Stimulated activated naive CD8-positive, alpha-beta T cell treated with anti-CD3 and anti-CD28 coated beads, Interleukin-15, amount 100 ng/mL, for 72 hours (primary cell): ENCODE data around the gene FBXW9.
"Not testable (repeated sequence)": the region's sequence is repeated elsewhere in the genome, so short reads cannot be mapped to it uniquely, and the experiment has no call there.

Experiments
- ATAC-seq: fragments of 150-1000 bp; cut with Tn5 transposase; 2 replicates; pipeline ENCODE4 v1.10.0; 2021; ENCODE audit warnings: mild to moderate bottlenecking, moderate library complexity
- DNase-seq, 2 donors: peaks; one replicate each; pipeline ENCODE4 v3.0.0; 2021 to 2022
- H3K27ac Mint-ChIP-seq, 2 donors: one replicate each; pipeline ENCODE4 v1.8.0; 2022; ENCODE audit warnings: mild to moderate bottlenecking in 2 of 2, mixed read lengths in 2 of 2, moderate library complexity in 2 of 2
- H3K27me3 Mint-ChIP-seq: one replicate; pipeline ENCODE4 v1.8.0; 2022; ENCODE audit warnings: mixed read lengths
- H3K4me1 Mint-ChIP-seq: one replicate; pipeline ENCODE4 v1.8.0; 2022; ENCODE audit warnings: mild to moderate bottlenecking, mixed read lengths
- H3K4me3 Mint-ChIP-seq, 2 donors: one replicate each; pipeline ENCODE4 v1.8.0; 2022; ENCODE audit warnings: mild to moderate bottlenecking in 2 of 2, mixed read lengths in 2 of 2, moderate library complexity in 1 of 2
- H3K9me3 Mint-ChIP-seq, 2 donors: one replicate each; pipeline ENCODE4 v1.8.0; 2022; ENCODE audit warnings: mixed read lengths in 2 of 2

The FBXW9 gene

DNA sequence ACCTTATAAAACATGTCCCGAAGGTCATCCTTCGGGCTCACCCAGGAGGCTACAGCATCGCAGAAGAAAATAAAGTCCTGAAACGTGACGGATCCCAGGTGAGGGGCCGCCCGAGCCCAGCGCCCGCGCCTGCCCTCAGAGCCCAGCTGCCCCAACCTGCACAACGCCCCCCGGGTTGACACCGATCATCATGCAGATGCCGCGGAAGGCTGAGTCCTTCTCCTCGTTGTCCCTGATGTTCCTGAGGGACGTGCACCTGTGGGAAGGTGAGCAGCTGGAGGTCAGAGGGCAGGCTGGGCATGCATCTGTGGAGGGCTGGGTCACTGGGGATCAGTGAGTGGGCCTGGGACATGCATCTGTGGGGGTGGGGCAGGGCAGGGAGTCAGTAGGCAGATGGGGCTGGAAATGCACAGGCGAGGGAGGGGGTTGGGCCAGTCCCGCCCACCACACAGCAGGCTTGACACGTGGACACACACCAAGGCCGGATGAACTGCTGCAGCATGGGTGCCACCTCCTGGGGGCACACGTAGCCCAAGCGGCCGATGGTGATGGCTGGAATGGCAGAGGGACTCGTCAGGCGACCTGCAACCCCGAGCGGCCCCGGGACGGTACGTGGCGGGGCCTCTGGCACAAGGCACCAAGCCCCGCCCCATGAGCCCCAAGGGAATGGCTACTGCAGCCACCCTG is 5.3 kb upstream of the FBXW9 start:
- H3K27ac Mint-ChIP-seq: no peak overlapping the region
- H3K4me3 Mint-ChIP-seq: no peak overlapping the region
- ATAC-seq (no peak), DNase-seq (no peak)
- H3K4me1 Mint-ChIP-seq: peaks cover 13% of the 10 kb centered on the region
- no peaks in the 10 kb centered on the region for H3K27me3 Mint-ChIP-seq
- H3K9me3 Mint-ChIP-seq: no peaks in the 10 kb centered on the region

DNA sequence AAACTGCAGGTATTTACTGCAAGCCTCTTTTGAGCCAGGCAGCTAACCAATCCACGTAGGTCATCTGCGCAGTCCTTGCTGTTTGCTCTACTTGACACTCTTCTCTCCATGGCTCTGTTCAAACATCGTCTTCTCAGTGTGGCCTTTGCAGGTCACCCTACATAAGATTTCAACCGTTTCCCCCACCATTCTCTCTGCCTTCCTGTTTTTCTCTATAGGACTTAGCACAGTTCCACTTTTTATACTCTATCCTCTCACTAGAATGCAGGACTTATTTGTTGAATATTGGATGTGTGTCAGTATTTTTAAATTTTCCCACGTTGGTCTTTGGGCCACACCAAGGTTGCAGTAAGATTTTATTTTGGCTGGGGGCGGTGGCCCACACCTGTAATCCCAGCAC is 1.7 kb upstream of the FBXW9 start:
- DNase-seq (no peak), ATAC-seq (no peak)
- Mint-ChIP-seq H3K4me3 (peak overlapping the region; percentile 19 to 54), H3K27me3 (no peaks in the 10 kb centered on the region), H3K4me1 (peaks cover 19% of the 10 kb centered on the region), H3K27ac (no peak overlapping the region), H3K9me3 (no peaks in the 10 kb centered on the region)

DNA sequence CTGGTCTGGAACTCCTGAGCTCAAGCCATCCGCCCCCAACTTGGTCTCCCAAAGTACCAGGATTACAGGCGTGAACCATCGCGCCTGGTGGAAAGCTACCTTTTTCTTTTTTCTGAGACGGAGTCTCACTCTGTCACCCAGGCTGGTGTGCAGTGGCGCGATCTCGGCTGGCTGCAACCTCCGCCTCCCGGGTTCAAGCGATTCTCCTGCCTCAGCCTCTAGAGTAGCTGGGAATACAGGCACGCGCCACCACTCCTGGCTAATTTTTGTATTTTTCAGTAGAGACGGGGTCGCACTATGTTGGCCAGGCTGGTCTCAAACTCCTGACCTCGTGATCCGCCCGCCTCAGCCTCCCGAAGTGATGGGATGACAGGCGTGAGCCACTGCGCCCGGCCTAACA is 994 bp upstream of the FBXW9 start:
- H3K27me3 Mint-ChIP-seq, H3K27ac Mint-ChIP-seq, ATAC-seq, DNase-seq, H3K9me3 Mint-ChIP-seq: not testable (repeated sequence)
- Mint-ChIP-seq H3K4me3 (peak overlapping the region; percentile 81 to 88), H3K4me1 (peaks cover 15% of the 10 kb centered on the region)

DNA sequence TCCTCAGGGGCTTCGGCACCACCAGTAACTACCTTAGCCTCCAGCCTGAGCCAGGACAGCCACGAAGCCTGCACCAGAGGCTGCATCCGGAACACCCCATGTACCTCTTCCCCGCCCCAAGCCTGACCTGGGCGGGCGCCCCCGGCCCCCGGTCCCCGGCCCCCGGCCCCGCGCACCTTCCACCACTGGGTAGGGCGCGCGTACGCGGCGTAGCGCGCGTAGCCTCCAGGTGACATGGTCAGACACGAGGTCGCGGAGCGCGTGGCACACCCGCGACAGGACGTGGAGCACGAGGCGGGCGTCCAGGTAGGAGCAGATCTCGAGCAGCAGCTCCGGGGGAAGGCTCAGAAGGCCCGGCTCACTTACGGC is 450 bp downstream of the FBXW9 start:
- ATAC-seq (peak; percentile 42), DNase-seq (no peak)
- Mint-ChIP-seq H3K4me1 (peaks cover 15% of the 10 kb centered on the region), H3K4me3 (peak overlapping the region; percentile 81 to 88), H3K27ac (peak overlapping the region in 1 of 2 donors; percentile 74), H3K27me3 (no peaks in the 10 kb centered on the region), H3K9me3 (no peaks in the 10 kb centered on the region)

DNA sequence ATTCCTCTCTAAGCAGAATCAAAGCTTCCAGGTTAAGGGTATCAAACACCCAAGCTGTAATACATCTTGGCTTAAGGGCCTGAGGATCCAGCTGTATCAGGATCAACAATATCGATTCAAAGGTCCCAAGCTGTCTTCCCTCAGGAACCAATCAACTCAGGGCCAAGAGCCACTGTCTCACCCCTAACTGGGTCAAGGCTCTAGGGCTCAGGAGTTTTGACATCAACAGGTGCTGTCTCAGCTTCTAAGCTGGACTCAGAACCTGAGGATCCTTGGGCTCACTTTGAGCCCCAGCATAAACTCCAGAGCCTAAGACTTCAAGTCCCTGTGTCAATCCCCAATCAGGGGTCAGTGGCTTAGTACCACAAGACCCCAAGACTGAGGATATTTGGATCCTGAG is 917 bp downstream of the FBXW9 start:
- no peak for DNase-seq
- Mint-ChIP-seq H3K27me3 (no peaks in the 10 kb centered on the region), H3K9me3 (no peaks in the 10 kb centered on the region), H3K27ac (no peak overlapping the region), H3K4me1 (peaks cover 15% of the 10 kb centered on the region), H3K4me3 (peak overlapping the region; percentile 81 to 88)
- ATAC-seq: no peak

DNA sequence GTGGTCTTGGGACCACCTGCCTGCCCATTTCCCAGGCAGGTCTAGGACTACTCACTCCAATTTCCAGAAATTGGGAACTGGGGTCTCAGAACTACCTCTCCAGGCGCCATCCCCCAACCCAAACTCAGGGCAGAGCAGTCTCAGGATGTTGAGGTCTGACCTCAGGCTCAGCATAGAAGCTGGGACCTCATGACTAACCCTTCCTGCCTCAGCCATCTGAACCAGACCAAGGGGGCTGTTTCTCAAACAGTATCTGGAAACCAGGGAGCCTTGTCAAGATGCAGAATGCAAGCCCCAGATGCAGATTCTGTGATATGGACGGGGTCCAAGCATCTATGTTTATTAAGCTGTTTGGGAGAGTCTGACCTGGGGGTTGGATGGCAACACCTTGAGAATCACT is 1.3 kb downstream of the FBXW9 start:
- no peak for DNase-seq
- Mint-ChIP-seq H3K27ac (no peak overlapping the region), H3K9me3 (no peaks in the 10 kb centered on the region), H3K27me3 (no peaks in the 10 kb centered on the region), H3K4me3 (peak overlapping the region in 1 of 2 donors; percentile 18), H3K4me1 (peaks cover 15% of the 10 kb centered on the region)
- peak; percentile 32 for ATAC-seq

DNA sequence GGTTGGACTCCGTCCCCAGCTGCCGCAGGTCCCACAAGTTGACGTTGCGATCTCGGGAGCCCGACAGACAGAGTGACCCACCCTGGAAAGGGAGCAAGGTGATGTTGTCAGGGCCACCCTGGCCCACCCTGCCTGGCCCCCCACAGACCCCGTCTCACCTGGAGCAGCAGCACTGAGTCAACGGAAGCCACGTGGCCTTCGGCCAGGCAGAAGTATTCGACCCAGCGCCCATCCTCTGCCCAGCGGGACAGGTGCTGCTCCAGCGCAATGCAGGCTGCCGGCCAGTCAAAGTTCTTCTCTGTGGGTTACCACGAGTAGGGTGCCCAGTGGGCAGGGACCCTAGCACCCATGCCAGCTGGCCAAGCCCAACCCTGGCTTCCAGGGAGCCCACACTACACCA is 1.8 kb downstream of the FBXW9 start:
- Mint-ChIP-seq H3K27ac (no peak overlapping the region), H3K9me3 (no peaks in the 10 kb centered on the region), H3K4me3 (no peak overlapping the region), H3K4me1 (peaks cover 15% of the 10 kb centered on the region), H3K27me3 (no peaks in the 10 kb centered on the region)
- no peak for ATAC-seq
- no peak for DNase-seq

DNA sequence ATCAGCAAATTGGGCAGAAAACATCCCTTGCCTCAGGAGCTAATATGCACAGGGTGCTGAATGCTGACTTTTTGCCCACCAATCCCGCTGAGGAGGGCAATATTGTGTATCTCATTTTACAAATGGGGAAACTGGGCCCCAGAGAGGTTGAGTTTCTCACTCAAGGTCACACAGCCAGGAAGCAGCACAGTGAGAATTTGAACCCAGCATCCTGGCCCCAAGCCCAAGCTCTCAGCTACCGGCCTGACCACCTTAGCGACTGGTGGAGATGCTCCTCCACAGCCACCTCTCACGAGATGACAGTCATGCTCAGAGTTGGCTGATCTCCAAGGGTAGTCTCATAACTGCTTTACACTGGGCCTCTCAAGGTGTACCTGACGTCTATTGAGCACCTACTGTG is 3.5 kb downstream of the FBXW9 start:
- Mint-ChIP-seq H3K9me3 (no peaks in the 10 kb centered on the region), H3K4me1 (peaks cover 11% of the 10 kb centered on the region), H3K27ac (no peak overlapping the region), H3K27me3 (no peaks in the 10 kb centered on the region), H3K4me3 (no peak overlapping the region)
- DNase-seq (no peak), ATAC-seq (no peak)

DNA sequence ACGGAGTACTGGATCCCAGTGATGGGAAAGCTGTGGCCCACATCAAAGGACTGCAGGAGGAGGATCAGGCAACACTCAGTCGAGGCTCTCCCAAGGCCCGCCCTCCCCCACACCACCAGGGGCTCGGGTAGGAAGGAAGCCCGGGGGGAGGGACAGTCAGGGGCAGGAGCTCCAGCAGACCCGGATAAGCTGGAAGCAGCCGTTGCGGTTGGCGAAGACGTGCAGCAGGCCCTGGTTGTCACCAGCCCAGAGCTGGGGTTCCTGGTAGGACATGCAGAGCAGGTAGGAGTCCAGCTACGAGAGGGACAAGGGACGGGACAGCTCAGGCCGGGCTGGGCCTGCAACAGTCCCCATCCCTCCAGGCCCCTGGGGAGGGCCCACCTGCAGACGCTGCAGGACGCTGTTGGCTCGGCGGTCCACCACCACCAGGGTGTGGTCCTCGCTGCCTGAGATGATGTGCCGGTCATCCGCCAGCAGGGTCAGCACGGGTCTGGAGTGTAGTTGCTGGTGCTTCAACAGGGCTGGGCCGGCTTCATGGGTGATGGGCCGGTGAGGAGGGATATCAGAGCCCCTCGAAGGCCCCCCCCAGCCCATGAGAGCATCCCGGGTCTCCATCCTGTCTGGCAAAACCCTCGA is 6.7 kb downstream of the FBXW9 start:
- no peaks in the 10 kb centered on the region for H3K9me3 Mint-ChIP-seq
- no peaks in the 10 kb centered on the region for H3K27me3 Mint-ChIP-seq
- ATAC-seq (peak; percentile 40), DNase-seq (no peak)
- H3K27ac Mint-ChIP-seq: peak overlapping the region in 1 of 2 donors; percentile 90
- H3K4me3 Mint-ChIP-seq: no peak overlapping the region
- peaks cover 3% of the 10 kb centered on the region for H3K4me1 Mint-ChIP-seq

DNA sequence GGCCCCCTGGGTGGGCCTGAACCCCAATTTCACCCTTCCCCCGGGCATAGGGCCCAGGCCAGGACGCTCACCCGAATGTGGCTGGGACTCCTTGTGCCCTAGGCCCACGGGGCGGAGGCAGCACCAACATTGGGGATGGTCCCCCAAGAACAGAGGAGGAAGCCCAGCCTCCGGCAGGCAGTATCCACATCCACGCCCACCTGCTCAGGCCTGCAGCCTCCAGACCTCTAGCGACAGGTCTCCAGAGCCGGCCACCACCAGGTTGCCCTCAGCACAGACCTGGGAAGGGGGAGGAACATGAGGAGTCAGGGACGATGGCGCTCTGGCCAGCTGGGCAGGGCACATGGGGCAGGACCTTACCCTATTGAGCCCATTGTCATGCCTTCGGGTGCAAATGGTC is 7.4 kb downstream of the FBXW9 start:
- H3K27me3 Mint-ChIP-seq: no peaks in the 10 kb centered on the region
- ATAC-seq (no peak), DNase-seq (no peak)
- H3K4me3 Mint-ChIP-seq: no peak overlapping the region
- peak overlapping the region in 1 of 2 donors; percentile 90 for H3K27ac Mint-ChIP-seq
- no peaks in the 10 kb centered on the region for H3K4me1 Mint-ChIP-seq
- no peaks in the 10 kb centered on the region for H3K9me3 Mint-ChIP-seq

DNA sequence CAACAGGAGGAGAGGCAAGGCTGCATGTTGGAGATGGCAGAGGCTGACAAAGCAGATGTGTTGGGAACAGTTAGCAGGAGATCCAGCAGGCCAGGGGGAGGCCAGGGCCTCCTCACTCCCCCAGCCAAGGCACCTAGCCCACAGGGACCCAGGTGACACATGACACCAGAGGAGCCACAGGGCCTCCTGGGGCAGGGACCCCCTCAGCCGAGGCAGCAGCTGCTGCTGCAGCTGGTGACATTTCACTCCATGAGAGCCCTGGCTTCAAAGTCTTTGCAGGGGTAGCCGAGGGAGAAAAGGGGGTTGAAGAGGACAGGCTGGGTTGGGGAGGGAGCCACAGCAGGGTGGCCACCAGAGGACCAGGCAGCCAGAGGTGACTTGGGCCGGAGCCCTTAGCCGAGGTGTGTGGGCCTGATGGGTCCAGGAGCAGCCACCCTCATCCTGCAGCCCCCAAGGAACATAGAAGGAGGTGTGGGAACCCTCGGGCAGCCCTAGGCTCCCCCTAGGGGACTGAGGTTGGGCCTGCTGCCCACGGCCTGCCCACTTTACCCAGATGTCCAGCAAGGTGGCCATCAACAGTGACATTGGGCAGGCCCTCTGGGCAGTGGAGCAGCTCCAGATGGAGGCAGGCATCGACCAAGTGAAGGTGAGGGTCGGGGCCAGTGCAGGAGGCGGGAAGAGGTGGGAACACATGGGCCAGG is 8.8 kb downstream of the FBXW9 start, which contains the start of gene GNG14:
TSS of gene GNG14 (plus strand) at position 503 of the 701 bp plus-strand sequence. CDS start at position 554, 51 bp downstream.
- Mint-ChIP-seq H3K27me3 (no peaks in the 10 kb centered on the region), H3K4me1 (no peaks in the 10 kb centered on the region), H3K4me3 (no peak within 1 kb of the TSS), H3K9me3 (no peaks in the 10 kb centered on the region), H3K27ac (no peak within 1 kb of the TSS)
- ATAC-seq (no peak), DNase-seq (no peak)

DNA sequence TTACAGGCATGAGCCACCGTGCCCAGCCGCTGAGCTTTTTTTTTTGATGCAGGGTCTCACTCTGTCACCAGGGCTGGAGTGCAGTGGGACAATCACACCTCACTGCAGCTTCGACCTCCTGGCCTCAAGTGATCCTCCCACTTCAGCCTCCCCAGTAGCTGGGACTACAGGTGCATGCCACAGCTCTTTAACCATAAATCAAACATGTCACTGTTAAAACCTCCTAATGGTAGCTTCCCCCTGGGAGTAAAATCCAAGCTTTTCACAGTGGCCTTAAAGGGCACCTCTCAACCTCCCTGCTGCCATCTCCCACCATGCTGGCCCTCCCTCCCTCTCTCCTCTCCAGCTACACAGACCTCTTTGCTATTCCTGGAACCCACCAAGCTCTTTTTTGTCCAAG is 10.6 kb downstream of the FBXW9 start:
- Mint-ChIP-seq H3K27ac (no peak overlapping the region), H3K4me3 (no peak overlapping the region), H3K4me1 (peaks cover 7% of the 10 kb centered on the region), H3K27me3 (no peaks in the 10 kb centered on the region), H3K9me3 (no peaks in the 10 kb centered on the region)
- no peak for ATAC-seq
- no peak for DNase-seq

DNA sequence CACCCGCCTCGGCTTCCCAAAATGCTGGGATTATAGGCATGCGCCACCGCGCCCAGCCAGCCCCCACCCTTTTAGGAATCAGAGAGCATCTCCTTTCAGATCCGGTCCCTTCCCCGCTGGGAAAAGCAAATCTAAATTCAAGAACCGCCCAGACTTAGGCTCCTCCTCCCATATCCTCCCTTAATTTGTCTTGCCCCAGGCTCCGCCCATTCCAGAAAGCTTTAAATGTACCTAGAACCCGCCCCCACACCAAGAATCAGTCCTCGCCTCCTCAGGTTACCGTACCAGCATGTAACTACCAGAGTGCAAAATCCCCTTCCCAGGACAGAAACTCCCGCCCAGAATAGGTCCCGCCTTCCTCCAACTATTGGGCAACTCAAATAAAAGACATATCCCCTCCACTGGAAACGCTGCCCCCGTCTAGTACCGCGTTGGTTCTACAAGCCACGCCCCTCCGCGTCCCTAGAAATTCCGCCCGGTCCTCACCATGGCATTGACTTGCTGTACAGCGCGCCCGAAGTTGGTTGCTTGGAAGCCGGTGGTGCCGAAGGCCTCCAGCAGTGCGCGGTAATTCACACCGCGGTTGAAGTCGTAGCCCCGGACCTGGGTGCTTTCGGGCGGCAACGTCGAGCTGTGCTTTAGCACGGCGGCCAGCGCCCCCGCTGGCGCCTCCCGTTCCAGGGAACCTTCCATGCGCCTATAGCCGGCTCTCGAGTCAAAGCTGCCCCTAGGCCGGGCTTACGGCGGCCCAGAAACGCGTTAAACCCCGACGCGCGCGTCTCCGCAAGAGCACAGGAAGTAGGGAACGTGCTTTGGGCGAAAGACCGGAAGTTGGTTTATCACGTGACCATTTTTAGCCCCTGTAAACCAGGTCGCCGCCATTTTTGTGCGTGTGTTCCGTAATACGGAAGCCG is 15.1 kb downstream of the FBXW9 start, which contains the start of gene DHPS:
TSS of gene DHPS (minus strand) at position 807 of the 914 bp plus-strand sequence. CDS start at position 693, 114 bp downstream.
- ATAC-seq: peak; percentile 91
- Mint-ChIP-seq H3K27me3 (no peaks in the 10 kb centered on the region), H3K9me3 (no peaks in the 10 kb centered on the region), H3K27ac (peak within 1 kb of the TSS; percentile 97 to 99), H3K4me1 (peaks cover 33% of the 10 kb centered on the region), H3K4me3 (peak within 1 kb of the TSS; percentile 99)
- DNase-seq: peak; percentile 89 to 95

DNA sequence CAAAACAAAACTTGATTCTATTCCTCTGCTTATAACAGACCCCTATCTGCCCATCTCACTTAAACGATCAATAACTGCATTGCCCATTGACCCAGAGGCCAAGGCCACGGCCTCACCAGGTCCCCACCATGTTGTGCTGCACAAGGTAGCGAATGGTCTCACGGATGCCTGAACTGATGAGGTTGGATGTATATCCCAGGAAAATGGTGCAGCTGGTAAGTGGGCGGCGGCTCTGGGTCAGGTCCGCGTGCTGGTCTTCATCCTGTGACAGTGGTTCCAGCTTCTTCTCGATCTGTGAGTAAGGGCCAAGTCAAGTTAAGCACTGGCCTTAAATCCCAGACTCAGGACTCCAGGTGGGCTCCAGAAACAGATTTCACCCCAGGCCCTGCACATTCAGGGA is 16.4 kb downstream of the FBXW9 start:
- DNase-seq: no peak
- no peak overlapping the region for H3K27ac Mint-ChIP-seq

DNA sequence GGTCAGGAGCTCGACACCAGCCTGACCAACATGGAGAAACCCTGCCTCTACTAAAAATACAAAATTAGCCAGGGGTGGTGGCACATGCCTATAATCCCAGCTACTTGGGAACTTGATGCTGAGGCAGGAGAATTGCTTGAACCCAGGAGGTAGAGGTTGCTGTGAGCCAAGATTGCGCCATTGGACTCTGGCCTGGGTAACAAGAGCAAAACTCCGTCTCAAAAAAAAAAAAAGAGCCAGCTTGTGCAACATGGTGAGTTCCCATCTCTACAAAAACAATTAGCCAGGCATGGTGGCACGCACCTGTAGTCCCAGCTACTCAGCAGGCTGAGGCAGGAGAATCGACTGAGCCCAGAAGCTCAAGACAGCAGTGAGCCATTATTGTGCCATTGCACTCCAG is 18.4 kb downstream of the FBXW9 start:
- DNase-seq, ATAC-seq, H3K9me3 Mint-ChIP-seq, H3K4me3 Mint-ChIP-seq, H3K27me3 Mint-ChIP-seq, H3K27ac Mint-ChIP-seq: not testable (repeated sequence)
- H3K4me1 Mint-ChIP-seq: peaks cover 48% of the 10 kb centered on the region

More for the DNA sequence above, 16.4 kb downstream of the FBXW9 start:
- Mint-ChIP-seq H3K4me3 (peak overlapping the region; percentile 99), H3K27me3 (no peaks in the 10 kb centered on the region), H3K9me3 (no peaks in the 10 kb centered on the region), H3K4me1 (peaks cover 41% of the 10 kb centered on the region)
- no peak for ATAC-seq
